Vagina (tissue), 2 donors: ENCODE measurements around the gene GRIK4. TPM values are rescaled to one million over a fixed set of nuclear protein-coding genes. Genes with fewer than 3 reads are reported as not detected.
A peak's percentile ranks its signal among the peaks of the same experiment; 100 is the strongest.

Experiments
- DNase-seq, 2 donors: peaks; one replicate each; pipeline ENCODE4 v3.0.0-alpha.2; 2017; ENCODE audit errors: extremely low spot score in 2 of 2
- H3K27ac ChIP-seq: fragments of 200-600 bp; sonication (generic); one replicate; pipeline ENCODE4 v1.5.1; 2019
- H3K27me3 ChIP-seq: fragments of 200-600 bp; sonication (generic); one replicate; pipeline ENCODE4 v1.5.1; 2019
- H3K36me3 ChIP-seq, 2 donors: fragments of 200-600 bp; sonication (generic); one replicate each; pipeline ENCODE4 v1.5.1; 2017 to 2019
- H3K4me1 ChIP-seq: fragments of 200-600 bp; sonication (generic); one replicate; pipeline ENCODE4 v1.5.1; 2019
- H3K4me3 ChIP-seq, 2 donors: fragments of 200-600 bp; sonication (generic); 1 replicate in 1 of 2; 2 replicates in 1 of 2; pipeline ENCODE4 v1.5.1; 2016 to 2019
- H3K9me3 ChIP-seq: fragments of 200-600 bp; sonication (generic); one replicate; pipeline ENCODE4 v1.5.1; 2019
- POLR2A ChIP-seq, 2 donors: fragments of 450-650 bp; IDR thresholded peaks; one replicate each; pipeline ENCODE4 v1.6.1; 2017; ENCODE audit warnings: antibody characterized with exemption in 2 of 2, mild to moderate bottlenecking in 2 of 2, moderate library complexity in 2 of 2
- POLR2AphosphoS5 ChIP-seq, 2 donors: sonication (generic); formaldehyde crosslinking; IDR thresholded peaks; one replicate each; pipeline ENCODE4 v1.9.0; 2017; ENCODE audit warnings: antibody characterized with exemption in 2 of 2, mild to moderate bottlenecking in 2 of 2, low read depth in 1 of 2; ENCODE audit not compliant: insufficient read depth in 1 of 2
- intact Hi-C: fragments of 100-400 bp; cut with DNase I; formaldehyde crosslinking; loops from one replicate; pipeline ENCODE4 v1.15.1; 2023
- total RNA-seq: library from RNA; depleted of rRNA; stranded (reverse); fragments of >200 nt; gene quantifications from one replicate; pipeline ENCODE4 v1.2.3, GENCODE V29; 2016
- TF ChIP-seq, protein P1 (sequence below), 3 experiments: fragments of 450-650 bp in 2 of 3; fragments of 200-600 bp in 1 of 3; sonication (generic) in 1 of 3; IDR thresholded peaks; one replicate each; pipeline ENCODE4 v1.5.1; 2017 to 2019; ENCODE audit warnings: antibody characterized with exemption in 3 of 3, mild to moderate bottlenecking in 2 of 3, moderate library complexity in 2 of 3

Gene GRIK4
- total RNA-seq, 1 donor from 2014 or later: 0.25 TPM

- H3K27me3 ChIP-seq: no peaks in the 10 kb centered on the region
- H3K4me3 ChIP-seq: no peak overlapping the region
- no peak for DNase-seq
- intact Hi-C loops: no loop called here
- no peak overlapping the region for H3K27ac ChIP-seq
- H3K4me1 ChIP-seq: no peaks in the 10 kb centered on the region
- TF ChIP-seq POLR2A (IDR thresholded peaks at IDR 0.05) (no peak), POLR2AphosphoS5 (IDR thresholded peaks at IDR 0.05; ENCODE audit: insufficient read depth in 1 of 2, low read depth in 1 of 2) (no peak)
- TF ChIP-seq, protein P1, sequence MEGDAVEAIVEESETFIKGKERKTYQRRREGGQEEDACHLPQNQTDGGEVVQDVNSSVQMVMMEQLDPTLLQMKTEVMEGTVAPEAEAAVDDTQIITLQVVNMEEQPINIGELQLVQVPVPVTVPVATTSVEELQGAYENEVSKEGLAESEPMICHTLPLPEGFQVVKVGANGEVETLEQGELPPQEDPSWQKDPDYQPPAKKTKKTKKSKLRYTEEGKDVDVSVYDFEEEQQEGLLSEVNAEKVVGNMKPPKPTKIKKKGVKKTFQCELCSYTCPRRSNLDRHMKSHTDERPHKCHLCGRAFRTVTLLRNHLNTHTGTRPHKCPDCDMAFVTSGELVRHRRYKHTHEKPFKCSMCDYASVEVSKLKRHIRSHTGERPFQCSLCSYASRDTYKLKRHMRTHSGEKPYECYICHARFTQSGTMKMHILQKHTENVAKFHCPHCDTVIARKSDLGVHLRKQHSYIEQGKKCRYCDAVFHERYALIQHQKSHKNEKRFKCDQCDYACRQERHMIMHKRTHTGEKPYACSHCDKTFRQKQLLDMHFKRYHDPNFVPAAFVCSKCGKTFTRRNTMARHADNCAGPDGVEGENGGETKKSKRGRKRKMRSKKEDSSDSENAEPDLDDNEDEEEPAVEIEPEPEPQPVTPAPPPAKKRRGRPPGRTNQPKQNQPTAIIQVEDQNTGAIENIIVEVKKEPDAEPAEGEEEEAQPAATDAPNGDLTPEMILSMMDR (IDR thresholded peaks at IDR 0.05): no peak
- no peaks in the 10 kb centered on the region for H3K9me3 ChIP-seq
- no peaks in the 10 kb centered on the region for H3K36me3 ChIP-seq
These were observed 77.8 kb downstream of the GRIK4 start for GRCh38 chr11:120589376-120589775.

GRCh38 chr11:120590472-120590871, 78.9 kb downstream of the GRIK4 start:
- H3K36me3 ChIP-seq: no peaks in the 10 kb centered on the region
- H3K4me1 ChIP-seq: no peaks in the 10 kb centered on the region
- no peak overlapping the region for H3K4me3 ChIP-seq
- DNase-seq: no peak
- no peak overlapping the region for H3K27ac ChIP-seq
- H3K9me3 ChIP-seq: no peaks in the 10 kb centered on the region
- TF ChIP-seq POLR2AphosphoS5 (IDR thresholded peaks at IDR 0.05; ENCODE audit: insufficient read depth in 1 of 2, low read depth in 1 of 2) (no peak), POLR2A (IDR thresholded peaks at IDR 0.05) (no peak)
- TF ChIP-seq, protein P1 (IDR thresholded peaks at IDR 0.05): no peak
- intact Hi-C loops: no loop called here
- H3K27me3 ChIP-seq: no peaks in the 10 kb centered on the region

GRCh38 chr11:120594746-120595145, 83.2 kb downstream of the GRIK4 start:
- TF ChIP-seq, protein P1 (IDR thresholded peaks at IDR 0.05): no peak
- TF ChIP-seq POLR2AphosphoS5 (IDR thresholded peaks at IDR 0.05; ENCODE audit: insufficient read depth in 1 of 2, low read depth in 1 of 2) (no peak), POLR2A (IDR thresholded peaks at IDR 0.05) (no peak)
- Histone ChIP-seq H3K4me1 (no peaks in the 10 kb centered on the region), H3K9me3 (no peaks in the 10 kb centered on the region), H3K4me3 (no peak overlapping the region), H3K36me3 (no peaks in the 10 kb centered on the region), H3K27me3 (no peaks in the 10 kb centered on the region), H3K27ac (no peak overlapping the region)
- DNase-seq: no peak
- intact Hi-C loops: no loop called here

- no peaks in the 10 kb centered on the region for H3K9me3 ChIP-seq
- H3K27me3 ChIP-seq: no peaks in the 10 kb centered on the region
- no peak overlapping the region for H3K4me3 ChIP-seq
- no peak for DNase-seq
- intact Hi-C loops: no loop called here
- no peak for TF ChIP-seq POLR2AphosphoS5 (IDR thresholded peaks at IDR 0.05; ENCODE audit: insufficient read depth in 1 of 2, low read depth in 1 of 2)
- TF ChIP-seq POLR2A (IDR thresholded peaks at IDR 0.05): no peak
- TF ChIP-seq, protein P1 (IDR thresholded peaks at IDR 0.05): no peak
- no peak overlapping the region for H3K27ac ChIP-seq
- H3K36me3 ChIP-seq: no peaks in the 10 kb centered on the region
- no peaks in the 10 kb centered on the region for H3K4me1 ChIP-seq
These were observed 84.0 kb downstream of the GRIK4 start for GRCh38 chr11:120595557-120595956.

- no peak for DNase-seq
- Histone ChIP-seq H3K27me3 (no peaks in the 10 kb centered on the region), H3K36me3 (no peaks in the 10 kb centered on the region), H3K4me1 (no peaks in the 10 kb centered on the region), H3K27ac (no peak overlapping the region), H3K9me3 (no peaks in the 10 kb centered on the region), H3K4me3 (peak overlapping the region in 1 of 2 donors; percentile 20)
- intact Hi-C loops: no loop called here
- TF ChIP-seq, protein P1 (IDR thresholded peaks at IDR 0.05): no peak
- TF ChIP-seq POLR2AphosphoS5 (IDR thresholded peaks at IDR 0.05; ENCODE audit: insufficient read depth in 1 of 2, low read depth in 1 of 2) (no peak), POLR2A (IDR thresholded peaks at IDR 0.05) (no peak)
These were observed 86.0 kb downstream of the GRIK4 start for GRCh38 chr11:120597250-120598215.
